Heart left ventricle (tissue), 16 donors: ENCODE data around the gene OAS3. TPM values are rescaled to one million over a fixed set of nuclear protein-coding genes. Genes with fewer than 3 reads are reported as not detected.

Source experiments
- ATAC-seq, 4 donors: fragments of 200-7000 bp; cut with Tn5 transposase; one replicate each; pipeline ENCODE4 v1.9.1; 2020 to 2022; ENCODE audit warnings: moderate library complexity in 4 of 4, mild to moderate bottlenecking in 3 of 4, moderate number of reproducible peaks in 1 of 4
- DNase-seq, 5 donors: peaks; one replicate each; pipeline ENCODE4 v3.0.0-alpha.2; 2020
- H3K27ac ChIP-seq, 12 donors: fragments of 200-600 bp; sonication (generic) in 4 of 12; one replicate each; pipeline versions ENCODE4 v1.5.0 to v1.8.0; 2016 to 2022; ENCODE audit warnings: mild to moderate bottlenecking in 2 of 12
- H3K27me3 ChIP-seq, 9 donors: fragments of 200-600 bp; sonication (generic) in 2 of 9; one replicate each; pipeline versions ENCODE4 v1.5.1 to v1.8.0; 2016 to 2022; ENCODE audit warnings: mild to moderate bottlenecking in 3 of 9
- H3K36me3 ChIP-seq, 9 donors: fragments of 200-600 bp; sonication (generic) in 2 of 9; one replicate each; pipeline versions ENCODE4 v1.5.0 to v1.8.0; 2018 to 2022; ENCODE audit warnings: mild to moderate bottlenecking in 2 of 9
- H3K4me1 ChIP-seq, 12 donors: fragments of 200-600 bp; sonication (generic) in 4 of 12; one replicate each; pipeline versions ENCODE4 v1.5.0 to v1.8.0; 2016 to 2022; ENCODE audit warnings: mild to moderate bottlenecking in 3 of 12
- H3K4me3 ChIP-seq, 12 donors: fragments of 200-600 bp; sonication (generic) in 4 of 12; one replicate each; pipeline versions ENCODE4 v1.5.0 to v1.8.0; 2017 to 2022; ENCODE audit warnings: mild to moderate bottlenecking in 9 of 12, moderate library complexity in 4 of 12
- H3K9me3 ChIP-seq, 12 donors: fragments of 200-600 bp; sonication (generic) in 4 of 12; one replicate each; pipeline versions ENCODE4 v1.5.0 to v1.8.0; 2016 to 2022; ENCODE audit warnings: mild to moderate bottlenecking in 1 of 12
- CTCF ChIP-seq, 12 donors: fragments of 200-600 bp; sonication (generic) in 4 of 12; IDR thresholded peaks; one replicate each; pipeline versions ENCODE4 v1.5.0 to v1.8.0; 2018 to 2022; ENCODE audit warnings: antibody characterized with exemption in 12 of 12, mild to moderate bottlenecking in 5 of 12
- POLR2A ChIP-seq, 2 donors: fragments of 450-650 bp; IDR thresholded peaks; one replicate each; pipeline ENCODE4 v1.6.1; 2017; ENCODE audit warnings: antibody characterized with exemption in 2 of 2, mild to moderate bottlenecking in 2 of 2, moderate library complexity in 2 of 2
- WGBS, 4 donors: extraction: QIAGEN DNeasy Blood & Tissue Kit in 2 of 4; methylation state at CpG; one replicate each; pipeline versions ENCODE4 v1.1.5 to v1.1.7; 2013 to 2018; 5-methylcytosine and 5-hydroxymethylcytosine counted together
- intact Hi-C, 10 donors: fragments of 100-400 bp; cut with DNase I; formaldehyde crosslinking; loops; one replicate each; pipeline versions ENCODE4 v1.11.1 to v1.14.2; 2022
- polyA plus RNA-seq, 2 donors: library from polyadenylated mRNA; stranded (reverse); fragments of 200-250 nt; gene quantifications; one replicate each; pipeline ENCODE4 v1.2.3, GENCODE V29; 2013
- total RNA-seq, 9 donors: library from RNA; depleted of rRNA in 2 of 9; stranded (reverse); fragments of >200 nt in 2 of 9; fragmentation: NEBNext Ultra II Directional in 3 of 9; extraction: Animal tissue kit (Norgen Biotek cat#: 25700) in 3 of 9; gene quantifications; one replicate each; pipeline versions ENCODE4 v1.1.0 to v1.2.4, GENCODE V29; 2016 to 2023
- donor health status: ischemic (EF 13 %, LVEDD 7.1; RV severe dilation, severe dysfunction).
- donor health status: healthy with polysubstance abuse.
- donor health status: DM: no; HTN: yes; CAD: no.
- donor health status: DM: no; HTN: no; CAD: no.
- donor health status: ischemic (EF 25% LVEDD 6.9; RV normal size, moderate dysfunction).
- donor health status: ischemic (EF 25% LVEDD 5.7; RV mildly dilated, moderate dysfunction).
- donor health status: healthy.
- donor health status: DM: yes; HTN: yes; CAD: no.
- donor health status: ischemic (EF 35%, LVEDD 5.7; RV mildly dilated, moderate dysfunction).
- donor health status: nonischemic (EF 11% LVEDD 7.7; RV severe dilation, severe dysfunction).
- donor health status: DM: yes; HTN: yes; CAD: no.
- donor health status: PGD.
- donor health status: ischemic (EF 29% LVEDD 5.4; RV normal size, mild dysfunction).
- donor health status: nonischemic (EF 23%, LVEDD 6.1; RV moderate dilation, normal function).

The OAS3 gene
- total and polyA plus RNA-seq, 11 donors, result 4.1 to 45.1 (median 7.5) TPM

DNA sequence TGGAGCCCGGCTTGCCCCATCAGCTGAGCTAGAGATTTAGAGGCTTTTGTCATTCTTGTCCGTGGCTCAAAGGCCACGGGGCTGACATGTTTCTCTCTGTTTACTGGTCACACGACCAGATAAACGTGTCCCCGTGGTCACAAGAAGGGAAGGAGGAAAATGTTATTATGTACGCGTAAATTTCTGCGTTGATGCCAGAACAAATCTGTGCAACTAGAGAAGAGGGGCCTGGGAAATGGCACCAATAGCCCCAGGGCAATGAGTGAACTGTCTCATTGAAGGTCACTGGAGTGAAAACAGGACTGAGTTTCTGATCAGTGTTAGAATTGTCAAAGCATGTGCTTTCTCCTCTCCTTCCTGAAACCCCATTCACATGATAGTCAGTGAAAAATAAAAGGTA, 65.4 kb downstream of the OAS3 start:
- DNase-seq, result no peak
- peaks cover 0 to 97% (median 72%) of the 10 kb centered on the region in 9 donors for H3K36me3 ChIP-seq
- no peak overlapping the region for H3K4me3 ChIP-seq
- no peaks in the 10 kb centered on the region for H3K27me3 ChIP-seq
- no peak for ATAC-seq
- no peaks in the 10 kb centered on the region for H3K4me1 ChIP-seq
- WGBS, 4 donors, result 71 to 91% (median 79%) methylated on average over 9 of the region's 9 CpGs
- TF ChIP-seq POLR2A (IDR thresholded peaks at IDR 0.05) (no peak), CTCF (IDR thresholded peaks at IDR 0.05) (no peak)
- H3K27ac ChIP-seq, result no peak overlapping the region
- intact Hi-C loops, result no loop called here
- H3K9me3 ChIP-seq, result no peaks in the 10 kb centered on the region

- Histone ChIP-seq H3K27me3 (no peaks in the 10 kb centered on the region), H3K9me3 (peaks cover 0 to 2% (median 0%) of the 10 kb centered on the region in 12 donors), H3K27ac (no peak overlapping the region), H3K4me1 (no peaks in the 10 kb centered on the region), H3K36me3 (peaks cover 0 to 100% (median 82%) of the 10 kb centered on the region in 9 donors), H3K4me3 (no peak overlapping the region)
- no peak for DNase-seq
- intact Hi-C loops, result no loop called here
- 66 to 81% (median 75%) methylated on average over 4 of the region's 4 CpGs for WGBS, 4 donors
- TF ChIP-seq CTCF (IDR thresholded peaks at IDR 0.05) (no peak), POLR2A (IDR thresholded peaks at IDR 0.05) (no peak)
- ATAC-seq, result no peak
Observed at GRCh38 chr12:113005762-113006161, 67.5 kb downstream of the OAS3 start.

GRCh38 chr12:113006206-113006605, 67.9 kb downstream of the OAS3 start:
- TF ChIP-seq POLR2A (IDR thresholded peaks at IDR 0.05), result no peak
- no peak for TF ChIP-seq CTCF (IDR thresholded peaks at IDR 0.05)
- Histone ChIP-seq H3K27me3 (no peaks in the 10 kb centered on the region), H3K4me3 (no peak overlapping the region), H3K27ac (no peak overlapping the region), H3K4me1 (no peaks in the 10 kb centered on the region), H3K9me3 (peaks cover 0 to 6% (median under 1%) of the 10 kb centered on the region in 12 donors), H3K36me3 (peaks cover 0 to 100% (median 80%) of the 10 kb centered on the region in 9 donors)
- DNase-seq, result no peak
- 88 to 92% (median 89%) methylated on average over 7 of the region's 7 CpGs for WGBS, 4 donors
- ATAC-seq, result no peak
- intact Hi-C loops, result no loop called here

GRCh38 chr12:113006641-113007040, 68.4 kb downstream of the OAS3 start:
- no peak for TF ChIP-seq CTCF (IDR thresholded peaks at IDR 0.05)
- no peak for TF ChIP-seq POLR2A (IDR thresholded peaks at IDR 0.05)
- Histone ChIP-seq H3K4me3 (no peak overlapping the region), H3K4me1 (no peaks in the 10 kb centered on the region), H3K27me3 (no peaks in the 10 kb centered on the region), H3K9me3 (peaks cover 0 to 10% (median 2%) of the 10 kb centered on the region in 12 donors), H3K27ac (no peak overlapping the region), H3K36me3 (peaks cover 0 to 100% (median 80%) of the 10 kb centered on the region in 9 donors)
- no peak for ATAC-seq
- WGBS, 4 donors, result 89 to 99% (median 92%) methylated on average over 5 to 6 of the region's 6 CpGs
- DNase-seq, result no peak
- intact Hi-C loops, result no loop called here
